ENCODE data around the gene INSYN1. TPM values are rescaled to one million over a fixed set of nuclear protein-coding genes. Genes with fewer than 3 reads are reported as not detected.

Gene INSYN1
- total and polyA plus RNA-seq, 10 of the 15 experiments (the other 5 are each of a cell fraction or from before 2014, with no cell fraction given), result not detected

DNA sequence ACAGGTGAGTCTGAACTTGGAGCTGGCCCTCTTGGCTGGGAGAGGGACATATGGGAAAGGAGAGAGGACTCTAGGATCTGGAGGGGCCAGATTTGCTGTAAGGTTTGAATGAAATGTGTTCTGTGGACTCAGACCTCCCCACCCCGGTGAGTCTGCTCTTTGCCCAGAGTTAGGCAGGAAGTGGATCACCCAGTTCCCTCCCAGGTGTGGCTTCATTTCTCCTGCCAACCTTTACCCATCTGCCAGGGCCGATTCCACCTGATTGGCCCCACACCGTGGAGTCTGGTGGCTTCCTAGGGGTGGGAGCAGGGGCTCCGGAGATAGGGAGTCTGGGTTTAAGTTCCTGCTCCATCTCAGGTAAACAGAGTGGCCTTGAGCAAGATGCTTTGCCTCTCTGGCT, 43.5 kb downstream of the INSYN1 start:
- H3K27me3 ChIP-seq (replicated peaks in 1 of 2; ENCODE audit: control insufficient read depth in 2 of 2, insufficient read depth in 2 of 2, low read length in 1 of 2), result no peaks in the 10 kb centered on the region; a peak in 1 of 4 replicates
- no peaks in the 10 kb centered on the region for H3K79me2 ChIP-seq (ENCODE audit: control insufficient read depth, insufficient read depth, low read length)
- no TSS peak for BruUV-seq (replicated peaks)
- in situ Hi-C loops (cut with MboI), result loop anchor here (5.0 kb wide), 1 partner anchor 53 kb away; no protein-coding TSS in a partner anchor
- CTCF ChIA-PET, result no interaction called here
- no peaks in the 10 kb centered on the region for H4K20me1 ChIP-seq (ENCODE audit: control insufficient read depth, insufficient read depth)
- SMC1A ChIA-PET (ENCODE audit: uncharacterized antibody, unreplicated experiment), result no interaction called here
- H3K4me1 ChIP-seq (ENCODE audit: control insufficient read depth, insufficient read depth, low read length), result no peaks in the 10 kb centered on the region
- POLR2A ChIA-PET, result no interaction called here
- RAD21 ChIA-PET (ENCODE audit: unreplicated experiment), result no interaction called here
- no peak for ATAC-seq
- no peak overlapping the region for H3K4me2 ChIP-seq (ENCODE audit: control insufficient read depth, insufficient read depth)
- 17% methylated on average over 4 of the region's 4 CpGs for WGBS (ENCODE audit: insufficient coverage, insufficient replicate concordance, low lambda C conversion rate, missing lambda C conversion rate)
- TF ChIP-seq ATF7 (IDR thresholded peaks at IDR 0.05; ENCODE audit: low read depth) (no peak), ETV6 (conservative IDR thresholded peaks at IDR 0.05 in 1 of 2, IDR thresholded peaks at IDR 0.05 in 1 of 2; ENCODE audit: borderline replicate concordance in 1 of 2, low read depth in 1 of 2) (no peak), PAX8 (IDR thresholded peaks at IDR 0.05) (no peak), ZNF622 (IDR thresholded peaks at IDR 0.05) (no peak), HCFC1 (IDR thresholded peaks at IDR 0.05; ENCODE audit: low read length) (no peak)
- TF ChIP-seq, protein P1, sequence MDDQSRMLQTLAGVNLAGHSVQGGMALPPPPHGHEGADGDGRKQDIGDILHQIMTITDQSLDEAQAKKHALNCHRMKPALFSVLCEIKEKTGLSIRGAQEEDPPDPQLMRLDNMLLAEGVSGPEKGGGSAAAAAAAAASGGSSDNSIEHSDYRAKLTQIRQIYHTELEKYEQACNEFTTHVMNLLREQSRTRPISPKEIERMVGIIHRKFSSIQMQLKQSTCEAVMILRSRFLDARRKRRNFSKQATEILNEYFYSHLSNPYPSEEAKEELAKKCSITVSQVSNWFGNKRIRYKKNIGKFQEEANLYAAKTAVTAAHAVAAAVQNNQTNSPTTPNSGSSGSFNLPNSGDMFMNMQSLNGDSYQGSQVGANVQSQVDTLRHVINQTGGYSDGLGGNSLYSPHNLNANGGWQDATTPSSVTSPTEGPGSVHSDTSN (IDR thresholded peaks at IDR 0.05; ENCODE audit: insufficient replicate concordance, low read depth, low read length), result no peak
- no peak for DNase-seq (ENCODE audit: low read depth, low spot score)
- no peak overlapping the region for H2AFZ ChIP-seq (ENCODE audit: control insufficient read depth, low read depth, low read length)
- no peak for FAIRE-seq
- H3K4me3 ChIP-seq, result no peak overlapping the region
- no peak overlapping the region for H3K9ac ChIP-seq (ENCODE audit: control insufficient read depth, insufficient read depth, low read length)
- no peaks in the 10 kb centered on the region for H3K36me3 ChIP-seq (ENCODE audit: control insufficient read depth in 2 of 2, insufficient read depth in 2 of 2, low read length in 1 of 2)
- intact Hi-C loops (cut with micrococcal nuclease; ENCODE audit: unreplicated experiment), result no loop called here
- H3K27ac ChIP-seq (ENCODE audit: control insufficient read depth, insufficient read depth), result no peak overlapping the region
- no peaks in the 10 kb centered on the region for H3K9me3 ChIP-seq (replicated peaks; ENCODE audit: control insufficient read depth, insufficient read depth, low read length)

GRCh38 chr15:73709241-73709640, 43.9 kb downstream of the INSYN1 start:
- H3K4me2 ChIP-seq (ENCODE audit: control insufficient read depth, insufficient read depth), result no peak overlapping the region
- in situ Hi-C loops (cut with MboI), result no loop called here
- FAIRE-seq (no peak), ATAC-seq (no peak), DNase-seq (ENCODE audit: low read depth, low spot score) (no peak)
- no peaks in the 10 kb centered on the region for H3K36me3 ChIP-seq (ENCODE audit: control insufficient read depth in 2 of 2, insufficient read depth in 2 of 2, low read length in 1 of 2)
- H3K9ac ChIP-seq (ENCODE audit: control insufficient read depth, insufficient read depth, low read length), result no peak overlapping the region
- no peaks in the 10 kb centered on the region for H4K20me1 ChIP-seq (ENCODE audit: control insufficient read depth, insufficient read depth)
- intact Hi-C loops (cut with micrococcal nuclease; ENCODE audit: unreplicated experiment), result no loop called here
- SMC1A ChIA-PET (ENCODE audit: uncharacterized antibody, unreplicated experiment), result no interaction called here
- whole genome bisulfite sequencing (ENCODE audit: insufficient coverage, insufficient replicate concordance, low lambda C conversion rate, missing lambda C conversion rate), result 23% methylated on average over 6 of the region's 6 CpGs
- H3K4me1 ChIP-seq (ENCODE audit: control insufficient read depth, insufficient read depth, low read length), result no peaks in the 10 kb centered on the region
- POLR2A ChIA-PET, result no interaction called here
- no TSS peak for BruUV-seq (replicated peaks)
- H3K79me2 ChIP-seq (ENCODE audit: control insufficient read depth, insufficient read depth, low read length), result no peaks in the 10 kb centered on the region
- no peak overlapping the region for H2AFZ ChIP-seq (ENCODE audit: control insufficient read depth, low read depth, low read length)
- no peak overlapping the region for H3K27ac ChIP-seq (ENCODE audit: control insufficient read depth, insufficient read depth)
- CTCF ChIA-PET, result no interaction called here
- no peak overlapping the region for H3K4me3 ChIP-seq
- RAD21 ChIA-PET (ENCODE audit: unreplicated experiment), result no interaction called here
- no peaks in the 10 kb centered on the region; a peak in 1 of 4 replicates for H3K27me3 ChIP-seq (replicated peaks in 1 of 2; ENCODE audit: control insufficient read depth in 2 of 2, insufficient read depth in 2 of 2, low read length in 1 of 2)
- no peaks in the 10 kb centered on the region for H3K9me3 ChIP-seq (replicated peaks; ENCODE audit: control insufficient read depth, insufficient read depth, low read length)
- TF ChIP-seq NR2C2 (IDR thresholded peaks at IDR 0.05; ENCODE audit: borderline replicate concordance, control insufficient read depth, insufficient read length, low read depth) (no peak), RBBP5 (conservative IDR thresholded peaks at IDR 0.05) (no peak), CBFB (IDR thresholded peaks at IDR 0.05; ENCODE audit: low read depth) (no peak), ZNF384 (IDR thresholded peaks at IDR 0.05; ENCODE audit: borderline replicate concordance, low read depth, low read length) (no peak), LARP7 (IDR thresholded peaks at IDR 0.05) (no peak), ZBED1 (IDR thresholded peaks at IDR 0.05; ENCODE audit: borderline replicate concordance) (no peak), HDAC2 (IDR thresholded peaks at IDR 0.05) (no peak), IKZF2 (IDR thresholded peaks at IDR 0.05) (no peak), BMI1 (IDR thresholded peaks at IDR 0.05; ENCODE audit: borderline replicate concordance) (no peak), RAD21 (IDR thresholded peaks at IDR 0.05; ENCODE audit: insufficient read depth, low read depth, low read length) (no peak), MTA2 (IDR thresholded peaks at IDR 0.05; ENCODE audit: low read depth) (no peak)
- TF ChIP-seq, protein P2, sequence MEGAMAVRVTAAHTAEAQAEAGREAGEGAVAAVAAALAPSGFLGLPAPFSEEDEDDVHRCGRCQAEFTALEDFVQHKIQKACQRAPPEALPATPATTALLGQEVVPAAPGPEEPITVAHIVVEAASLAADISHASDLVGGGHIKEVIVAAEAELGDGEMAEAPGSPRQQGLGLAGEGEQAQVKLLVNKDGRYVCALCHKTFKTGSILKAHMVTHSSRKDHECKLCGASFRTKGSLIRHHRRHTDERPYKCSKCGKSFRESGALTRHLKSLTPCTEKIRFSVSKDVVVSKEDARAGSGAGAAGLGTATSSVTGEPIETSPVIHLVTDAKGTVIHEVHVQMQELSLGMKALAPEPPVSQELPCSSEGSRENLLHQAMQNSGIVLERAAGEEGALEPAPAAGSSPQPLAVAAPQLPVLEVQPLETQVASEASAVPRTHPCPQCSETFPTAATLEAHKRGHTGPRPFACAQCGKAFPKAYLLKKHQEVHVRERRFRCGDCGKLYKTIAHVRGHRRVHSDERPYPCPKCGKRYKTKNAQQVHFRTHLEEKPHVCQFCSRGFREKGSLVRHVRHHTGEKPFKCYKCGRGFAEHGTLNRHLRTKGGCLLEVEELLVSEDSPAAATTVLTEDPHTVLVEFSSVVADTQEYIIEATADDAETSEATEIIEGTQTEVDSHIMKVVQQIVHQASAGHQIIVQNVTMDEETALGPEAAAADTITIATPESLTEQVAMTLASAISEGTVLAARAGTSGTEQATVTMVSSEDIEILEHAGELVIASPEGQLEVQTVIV (IDR thresholded peaks at IDR 0.05; ENCODE audit: borderline replicate concordance, partially characterized antibody), result no peak

Data from GM12878 (cell line).